ENCODE data around the gene NCOA3. TPM values are rescaled to one million over a fixed set of nuclear protein-coding genes. Genes with fewer than 3 reads are reported as not detected.
A peak's percentile ranks its signal among the peaks of the same experiment; 100 is the strongest.

NCOA3 gene
- total and polyA plus RNA-seq, 10 of the 15 experiments (the other 5 are each of a cell fraction or from before 2014, with no cell fraction given) = 16.9 to 96.2 (median 73.6) TPM

- TF ChIP-seq EGR1 (IDR thresholded peaks at IDR 0.05; ENCODE audit: borderline replicate concordance in 1 of 2, low read depth in 2 of 2, low read length in 2 of 2) = no peak
- no peak for TF ChIP-seq WRNIP1 (IDR thresholded peaks at IDR 0.05; ENCODE audit: borderline replicate concordance, low read depth, low read length)
- peak; percentile 92 for TF ChIP-seq NFYB (IDR thresholded peaks at IDR 0.05; ENCODE audit: insufficient read depth, low read depth, low read length)
- 0 out of 2 replicates have a peak, but pooled peaks have one; percentile 20 for TF ChIP-seq ZNF24 (IDR thresholded peaks at IDR 0.05)
- no peak for TF ChIP-seq RELA (IDR thresholded peaks at IDR 0.05; ENCODE audit: borderline replicate concordance, partially characterized antibody)
- no peak for TF ChIP-seq YBX1 (IDR thresholded peaks at IDR 0.05)
- peak; percentile 82; the same call in 1 of the 2 replicates for TF ChIP-seq NFXL1 (IDR thresholded peaks at IDR 0.05; ENCODE audit: borderline replicate concordance)
- no peak for TF ChIP-seq CEBPZ (IDR thresholded peaks at IDR 0.05; ENCODE audit: low read depth, low read length)
- TF ChIP-seq E2F8 (IDR thresholded peaks at IDR 0.05; ENCODE audit: low read depth, partially characterized antibody) = no peak
- TF ChIP-seq HDGF (IDR thresholded peaks at IDR 0.05) = no peak
- no peak for TF ChIP-seq CBFB (IDR thresholded peaks at IDR 0.05; ENCODE audit: low read depth)
- TF ChIP-seq NR2C1 (IDR thresholded peaks at IDR 0.05) = peak; percentile 64; the same call in 1 of the 2 replicates
- no peak for TF ChIP-seq RAD21 (IDR thresholded peaks at IDR 0.05; ENCODE audit: insufficient read depth, low read depth, low read length)
- peak; percentile 62; the same call in 1 of the 2 replicates for TF ChIP-seq PAX5 (IDR thresholded peaks at IDR 0.05; ENCODE audit: borderline replicate concordance, low read depth, low read length)
- TF ChIP-seq SMAD5 (IDR thresholded peaks at IDR 0.05; ENCODE audit: low read depth) = no peak
- TF ChIP-seq IKZF2 (IDR thresholded peaks at IDR 0.05) = peak; percentile 64 to 71
- no peak for TF ChIP-seq BACH1 (IDR thresholded peaks at IDR 0.05; ENCODE audit: borderline replicate concordance)
- TF ChIP-seq MEF2B (IDR thresholded peaks at IDR 0.05; ENCODE audit: partially characterized antibody, poor library complexity, severe bottlenecking) = peak; percentile 26
- TF ChIP-seq HDAC2 (IDR thresholded peaks at IDR 0.05) = no peak
- peak; percentile 37; the same call in 1 of the 2 replicates for TF ChIP-seq IKZF1 (conservative IDR thresholded peaks at IDR 0.05)
- no peak; a peak in 1 of 4 replicates for TF ChIP-seq ETV6 (conservative IDR thresholded peaks at IDR 0.05 in 1 of 2, IDR thresholded peaks at IDR 0.05 in 1 of 2; ENCODE audit: borderline replicate concordance in 1 of 2, low read depth in 1 of 2)
- TF ChIP-seq MEF2A (IDR thresholded peaks at IDR 0.05; ENCODE audit: insufficient read depth, low read depth, low read length) = 0 out of 2 replicates have a peak, but pooled peaks have one; percentile 7
- peak; percentile 25; the same call in 1 of the 2 replicates for TF ChIP-seq PKNOX1 (IDR thresholded peaks at IDR 0.05)
- TF ChIP-seq FOS (IDR thresholded peaks at IDR 0.05; ENCODE audit: borderline replicate concordance, extremely low read depth, insufficient read length) = no peak
Measured at GRCh38 chr20:47576516-47577033, 74.9 kb downstream of the NCOA3 start (continued).

Data from GM12878 (cell line).